22Rv1 (cell line): Measurements from ENCODE around the gene RNFT2.

Source experiments
- ZFX ChIP-seq: fragments of 450-650 bp; IDR thresholded peaks from 2 replicates; pipeline ENCODE4 v1.6.1; 2017; ENCODE audit warnings: antibody characterized with exemption, borderline replicate concordance
- TF ChIP-seq, protein P1 (sequence below): fragments of 450-650 bp; IDR thresholded peaks from 2 replicates; pipeline ENCODE4 v1.5.1; 2017; ENCODE audit warnings: mild to moderate bottlenecking

DNA sequence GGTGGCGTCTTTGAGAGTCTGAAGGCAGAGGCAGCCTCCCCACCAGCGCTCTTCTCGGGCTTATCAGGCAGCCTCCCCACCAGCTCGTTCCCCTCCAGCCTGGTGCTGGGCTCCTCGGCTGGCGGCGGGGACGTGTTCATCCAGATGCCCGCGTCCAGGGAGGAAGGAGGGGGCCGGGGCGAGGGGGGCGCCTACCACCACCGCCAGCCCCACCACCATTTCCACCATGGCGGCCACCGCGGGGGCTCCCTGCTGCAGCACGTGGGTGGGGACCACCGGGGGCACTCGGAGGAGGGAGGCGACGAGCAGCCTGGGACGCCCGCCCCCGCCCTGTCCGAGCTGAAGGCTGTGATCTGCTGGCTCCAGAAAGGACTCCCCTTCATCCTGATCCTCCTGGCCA is 11.8 kb downstream of the RNFT2 start:
- TF ChIP-seq, protein P1, sequence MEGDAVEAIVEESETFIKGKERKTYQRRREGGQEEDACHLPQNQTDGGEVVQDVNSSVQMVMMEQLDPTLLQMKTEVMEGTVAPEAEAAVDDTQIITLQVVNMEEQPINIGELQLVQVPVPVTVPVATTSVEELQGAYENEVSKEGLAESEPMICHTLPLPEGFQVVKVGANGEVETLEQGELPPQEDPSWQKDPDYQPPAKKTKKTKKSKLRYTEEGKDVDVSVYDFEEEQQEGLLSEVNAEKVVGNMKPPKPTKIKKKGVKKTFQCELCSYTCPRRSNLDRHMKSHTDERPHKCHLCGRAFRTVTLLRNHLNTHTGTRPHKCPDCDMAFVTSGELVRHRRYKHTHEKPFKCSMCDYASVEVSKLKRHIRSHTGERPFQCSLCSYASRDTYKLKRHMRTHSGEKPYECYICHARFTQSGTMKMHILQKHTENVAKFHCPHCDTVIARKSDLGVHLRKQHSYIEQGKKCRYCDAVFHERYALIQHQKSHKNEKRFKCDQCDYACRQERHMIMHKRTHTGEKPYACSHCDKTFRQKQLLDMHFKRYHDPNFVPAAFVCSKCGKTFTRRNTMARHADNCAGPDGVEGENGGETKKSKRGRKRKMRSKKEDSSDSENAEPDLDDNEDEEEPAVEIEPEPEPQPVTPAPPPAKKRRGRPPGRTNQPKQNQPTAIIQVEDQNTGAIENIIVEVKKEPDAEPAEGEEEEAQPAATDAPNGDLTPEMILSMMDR: no peak
- no peak for TF ChIP-seq ZFX
